NCI-H82 (cell line): Measurements from ENCODE around the gene ZNF79.

Experiments
- DNase-seq: peaks from one replicate; lab custom pipeline; 2025; lab: John Stamatoyannopoulos, UW

ZNF79 gene

GRCh38 chr9:127423934-127424675 is at the start of gene ZNF79:
ZNF79 (plus strand) TSS chr9:127424382; CDS start chr9:127424788, 406 bp downstream.
- peak; percentile 94 for DNase-seq

GRCh38 chr9:127380479-127380878 is 43.7 kb upstream of the ZNF79 start:
- DNase-seq = no peak

GRCh38 chr9:127382541-127382940 is 41.6 kb upstream of the ZNF79 start:
- no peak for DNase-seq

- DNase-seq = no peak
Observed at GRCh38 chr9:127384016-127384730, 40.0 kb upstream of the ZNF79 start.

- no peak for DNase-seq
Observed at GRCh38 chr9:127384901-127385300, 39.3 kb upstream of the ZNF79 start.

GRCh38 chr9:127386249-127386648 is 37.9 kb upstream of the ZNF79 start:
- no peak for DNase-seq

- no peak for DNase-seq
Observed at GRCh38 chr9:127386981-127387380, 37.2 kb upstream of the ZNF79 start.

- no peak for DNase-seq
Observed at GRCh38 chr9:127388037-127388855, 35.9 kb upstream of the ZNF79 start.

- DNase-seq = no peak
Observed at GRCh38 chr9:127388856-127389238, 35.3 kb upstream of the ZNF79 start.

GRCh38 chr9:127389381-127390247 is 34.6 kb upstream of the ZNF79 start:
- no peak for DNase-seq

GRCh38 chr9:127390248-127390545 is 34.0 kb upstream of the ZNF79 start:
- no peak for DNase-seq

- DNase-seq = no peak
Observed at GRCh38 chr9:127390563-127390962, 33.6 kb upstream of the ZNF79 start.

GRCh38 chr9:127392166-127392565 is 32.0 kb upstream of the ZNF79 start:
- no peak for DNase-seq

- no peak for DNase-seq
Observed at GRCh38 chr9:127392976-127393375, 31.2 kb upstream of the ZNF79 start.

- no peak for DNase-seq
Observed at GRCh38 chr9:127393645-127394044, 30.5 kb upstream of the ZNF79 start.

GRCh38 chr9:127395497-127396252 is 28.5 kb upstream of the ZNF79 start:
- DNase-seq = peak; percentile 37

GRCh38 chr9:127396253-127396807 is 27.9 kb upstream of the ZNF79 start:
- no peak for DNase-seq

GRCh38 chr9:127396808-127397645 is 27.2 kb upstream of the ZNF79 start, which contains the start of gene SLC2A8:
SLC2A8 (plus strand) TSS chr9:127397169; CDS start chr9:127397231, 62 bp downstream.
- DNase-seq = peak; percentile 100

GRCh38 chr9:127397646-127398274 is 26.4 kb upstream of the ZNF79 start:
- peak; percentile 65 for DNase-seq
